NCI-H1694 (cell line): ENCODE measurements around the gene USP13.

Experiments used
- DNase-seq: peaks from one replicate; lab custom pipeline; 2025; lab: John Stamatoyannopoulos, UW

Gene USP13

GRCh38 chr3:179701176-179701827, 48.5 kb downstream of the USP13 start:
- no peak for DNase-seq

GRCh38 chr3:179702271-179702947, 49.6 kb downstream of the USP13 start:
- DNase-seq: no peak

DNA sequence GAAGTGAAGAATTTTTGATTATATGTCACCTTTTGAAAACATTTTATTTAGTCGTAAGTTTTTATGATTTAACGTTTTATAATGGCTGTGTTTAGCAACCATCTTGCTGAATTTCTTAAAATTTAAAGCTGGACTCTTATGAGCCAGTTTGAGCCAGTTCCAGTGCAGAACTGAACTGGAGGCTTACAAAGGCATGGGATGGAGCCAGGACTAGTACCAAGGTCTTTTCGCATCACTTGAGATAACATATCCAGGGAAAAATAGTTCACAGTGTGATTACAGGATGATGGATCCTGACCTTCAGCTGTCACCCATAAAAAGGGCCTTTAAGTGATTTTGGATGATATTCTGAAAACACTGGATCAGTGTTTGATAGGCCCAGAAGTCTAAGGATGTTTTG, 51.0 kb downstream of the USP13 start:
- no peak for DNase-seq

DNA sequence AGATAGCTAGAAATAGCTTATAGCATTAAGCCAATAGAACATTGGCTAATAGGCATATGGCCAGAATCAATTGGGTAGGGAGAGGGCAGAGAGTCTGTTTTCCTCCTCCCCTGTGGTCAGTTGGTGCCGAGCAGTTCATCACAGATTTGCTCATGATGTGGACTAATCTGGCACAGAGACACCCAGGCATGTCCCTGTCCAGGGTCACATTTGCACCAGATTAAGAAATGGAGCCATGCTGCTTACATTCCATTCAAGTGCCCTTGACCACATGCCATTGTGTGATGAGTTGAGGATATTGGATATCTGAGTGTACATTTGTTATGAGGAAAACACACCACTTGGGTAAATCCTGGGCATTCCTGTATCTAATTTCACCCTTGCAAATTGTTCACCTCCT, 53.4 kb downstream of the USP13 start:
- DNase-seq: no peak

- DNase-seq: no peak
Observed at GRCh38 chr3:179710079-179710478, 57.2 kb downstream of the USP13 start.

- DNase-seq: no peak
Observed at GRCh38 chr3:179713643-179714090, 60.8 kb downstream of the USP13 start.

GRCh38 chr3:179715582-179715981, 62.7 kb downstream of the USP13 start:
- DNase-seq: no peak

DNA sequence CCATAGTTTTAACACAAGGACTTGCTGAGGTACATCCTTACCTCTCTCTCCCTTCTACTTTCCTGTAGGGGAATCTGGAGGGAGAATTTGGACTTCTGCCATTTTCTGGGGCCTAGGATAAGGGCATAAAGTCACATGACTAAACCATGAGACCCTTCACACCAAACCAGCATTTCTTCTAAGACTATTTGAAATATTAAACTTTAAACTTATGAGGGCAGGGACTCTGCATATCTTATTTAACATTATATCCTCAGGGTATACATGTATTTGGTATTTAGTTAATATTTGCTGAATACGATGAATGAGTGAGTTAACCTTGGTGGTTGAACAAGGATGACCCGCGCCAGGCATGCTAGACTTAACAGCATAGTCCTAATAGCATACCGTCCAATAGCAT, 63.4 kb downstream of the USP13 start:
- no peak for DNase-seq

GRCh38 chr3:179716811-179717210, 64.0 kb downstream of the USP13 start:
- no peak for DNase-seq

- DNase-seq: no peak
Observed at GRCh38 chr3:179717219-179717618, 64.4 kb downstream of the USP13 start.

DNA sequence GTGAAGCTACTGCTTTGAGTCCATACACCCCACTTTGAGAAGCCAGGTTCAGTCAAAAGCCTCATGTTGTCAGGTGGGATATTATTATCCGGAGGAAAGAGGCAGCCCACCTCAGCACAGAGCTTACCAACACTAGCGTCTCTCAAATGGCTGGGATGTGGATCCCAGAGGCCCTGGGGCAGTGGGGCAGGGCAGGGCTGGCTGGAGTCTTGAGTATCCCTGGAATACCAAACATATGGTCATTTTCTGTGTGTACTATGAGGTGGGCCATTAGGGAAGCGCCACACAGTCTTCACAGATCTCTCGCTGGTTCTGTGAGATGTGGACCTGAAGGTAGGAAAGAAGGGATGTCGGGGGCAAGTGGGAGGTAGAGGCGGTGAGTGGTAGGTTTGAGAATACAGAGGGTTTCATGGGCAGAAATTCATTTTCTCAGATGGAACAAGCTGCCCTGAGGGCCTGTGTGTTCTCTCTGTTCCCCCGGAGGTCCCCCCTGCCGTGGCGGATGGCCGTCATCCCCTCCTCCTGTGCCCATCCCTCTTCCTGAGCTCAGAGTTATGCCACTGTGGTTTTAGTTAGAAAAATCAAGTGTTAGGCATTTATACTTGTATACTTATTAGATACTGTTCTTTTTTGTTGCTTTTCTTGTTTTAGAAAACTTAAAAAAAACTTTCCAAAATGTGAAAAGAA, 66.4 kb downstream of the USP13 start:
- DNase-seq: no peak

DNA sequence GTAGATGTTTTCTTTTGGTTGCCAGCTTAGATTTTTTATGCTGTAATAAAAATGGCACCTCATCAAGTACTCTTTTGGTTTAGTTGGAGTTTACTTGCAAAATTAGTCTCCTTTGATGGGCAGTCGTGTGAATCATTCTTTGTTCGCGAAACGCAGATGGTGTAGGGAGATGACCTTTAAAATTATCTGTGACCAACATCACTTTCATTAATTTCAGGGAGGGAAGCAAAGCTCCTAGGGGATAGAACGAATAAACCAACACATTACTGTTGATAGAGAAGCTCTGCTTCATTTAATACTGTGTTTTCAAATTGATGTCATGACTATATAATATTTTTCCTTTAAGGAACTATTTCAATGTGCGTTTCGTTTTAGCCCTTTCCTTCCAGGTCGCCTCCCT, 67.4 kb downstream of the USP13 start:
- DNase-seq: no peak

DNA sequence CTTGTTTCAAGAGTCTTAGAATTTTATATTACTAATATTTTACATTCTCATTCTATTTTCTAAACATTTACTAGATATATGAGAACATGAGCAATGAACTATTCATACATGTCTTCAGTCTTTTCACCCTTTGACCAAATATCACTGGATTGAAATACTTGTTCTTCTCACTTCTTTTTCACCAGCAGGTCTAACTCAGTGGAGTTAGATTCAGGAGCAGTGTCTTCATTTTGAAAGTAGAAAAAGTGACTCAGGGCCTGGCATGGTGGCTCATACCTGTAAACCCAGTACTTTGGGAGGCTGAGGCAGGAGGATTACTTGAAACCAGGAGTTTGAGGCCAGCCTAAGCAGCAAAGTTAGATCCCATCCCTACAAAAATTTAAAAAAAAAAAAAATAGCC, 70.8 kb downstream of the USP13 start:
- no peak for DNase-seq

DNA sequence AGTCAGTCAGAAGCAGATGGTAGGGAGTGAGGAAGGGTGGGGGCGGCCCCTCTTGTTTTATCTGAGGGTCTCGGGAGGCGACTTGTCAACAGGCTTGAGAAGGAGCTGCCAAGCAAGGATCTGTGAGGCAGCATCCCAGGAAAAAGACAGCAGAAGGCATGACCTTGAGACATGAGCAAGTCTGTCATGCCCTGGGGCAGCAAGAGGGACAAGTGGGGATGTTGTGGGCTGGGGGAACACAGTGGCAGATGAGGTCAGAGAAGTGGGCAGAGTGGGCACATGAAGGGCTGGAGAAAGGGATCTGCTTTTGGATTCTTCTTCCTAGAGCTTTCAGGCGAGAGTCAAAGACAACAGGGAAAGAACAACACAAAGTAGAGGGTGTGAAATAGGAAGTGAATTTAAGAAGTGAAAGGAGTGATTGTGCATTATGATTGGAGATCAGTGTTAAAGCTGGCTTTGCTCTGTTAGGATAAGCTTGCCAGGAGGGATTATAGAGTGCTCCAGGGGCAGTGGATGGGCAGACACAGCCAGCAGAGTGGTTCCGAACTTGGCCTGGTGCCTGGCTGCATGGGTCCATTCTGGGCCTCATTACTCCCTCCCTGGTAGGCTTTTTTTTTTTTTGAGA, 73.3 kb downstream of the USP13 start:
- no peak for DNase-seq

GRCh38 chr3:179729086-179729485, 76.2 kb downstream of the USP13 start:
- DNase-seq: no peak

DNA sequence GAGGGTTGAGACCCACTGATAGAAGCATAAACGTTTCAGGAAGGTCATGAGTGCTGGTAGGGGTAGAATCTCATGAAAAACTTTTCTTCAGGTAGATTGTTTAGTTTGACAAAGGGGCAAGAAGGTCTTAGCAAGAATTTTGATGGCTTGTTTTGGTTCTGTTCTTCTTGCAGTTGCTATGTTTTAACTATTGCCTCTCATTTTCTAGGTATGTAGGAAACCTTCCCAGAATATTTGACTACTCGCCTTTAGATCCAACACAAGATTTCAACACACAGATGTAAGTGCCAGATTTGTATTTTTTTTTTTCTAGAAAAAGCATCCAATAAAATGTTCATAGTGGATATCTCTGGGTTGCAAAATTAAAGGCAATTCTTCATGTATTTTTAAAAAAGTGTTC, 77.1 kb downstream of the USP13 start:
- DNase-seq: no peak

DNA sequence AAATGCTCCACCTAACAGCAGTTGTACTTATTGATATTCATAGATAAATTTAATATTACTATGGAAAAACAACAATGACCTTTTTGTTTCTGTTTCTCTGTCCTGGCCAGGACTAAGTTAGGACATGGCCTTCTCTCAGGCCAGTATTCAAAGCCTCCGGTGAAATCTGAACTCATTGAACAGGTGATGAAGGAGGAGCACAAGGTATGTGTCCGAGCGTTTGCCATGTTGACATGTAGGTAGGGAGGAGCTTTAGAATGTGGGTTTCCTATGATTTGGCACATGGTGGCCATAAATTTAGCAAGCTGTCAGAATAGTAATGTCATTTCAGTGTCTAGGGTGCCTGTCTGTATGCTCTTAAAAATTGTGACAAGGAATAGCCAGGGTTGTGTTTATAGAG, 77.7 kb downstream of the USP13 start:
- no peak for DNase-seq

- no peak for DNase-seq
Observed at GRCh38 chr3:179731544-179731943, 78.7 kb downstream of the USP13 start.

- DNase-seq: no peak
Observed at GRCh38 chr3:179732661-179733348, 80.0 kb downstream of the USP13 start.

DNA sequence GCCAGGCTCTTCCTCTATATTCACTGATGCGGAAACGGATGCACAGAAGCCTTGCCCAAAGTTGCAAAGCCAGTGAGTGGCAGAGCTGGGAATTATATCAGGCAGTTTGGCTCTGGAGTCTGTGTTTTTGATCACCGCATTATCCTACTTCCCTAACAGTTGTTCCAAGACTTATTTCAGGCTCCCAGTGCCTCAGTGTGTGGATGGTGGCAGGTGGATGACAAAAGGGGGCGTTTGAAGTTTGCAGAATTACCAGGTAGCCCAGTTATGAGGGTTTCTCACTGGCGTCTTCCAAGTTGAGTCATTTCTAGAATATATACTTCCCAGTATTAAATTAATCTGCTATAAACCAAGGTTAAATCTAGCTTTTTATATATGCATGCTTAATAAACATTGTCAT, 81.0 kb downstream of the USP13 start:
- DNase-seq: no peak

DNA sequence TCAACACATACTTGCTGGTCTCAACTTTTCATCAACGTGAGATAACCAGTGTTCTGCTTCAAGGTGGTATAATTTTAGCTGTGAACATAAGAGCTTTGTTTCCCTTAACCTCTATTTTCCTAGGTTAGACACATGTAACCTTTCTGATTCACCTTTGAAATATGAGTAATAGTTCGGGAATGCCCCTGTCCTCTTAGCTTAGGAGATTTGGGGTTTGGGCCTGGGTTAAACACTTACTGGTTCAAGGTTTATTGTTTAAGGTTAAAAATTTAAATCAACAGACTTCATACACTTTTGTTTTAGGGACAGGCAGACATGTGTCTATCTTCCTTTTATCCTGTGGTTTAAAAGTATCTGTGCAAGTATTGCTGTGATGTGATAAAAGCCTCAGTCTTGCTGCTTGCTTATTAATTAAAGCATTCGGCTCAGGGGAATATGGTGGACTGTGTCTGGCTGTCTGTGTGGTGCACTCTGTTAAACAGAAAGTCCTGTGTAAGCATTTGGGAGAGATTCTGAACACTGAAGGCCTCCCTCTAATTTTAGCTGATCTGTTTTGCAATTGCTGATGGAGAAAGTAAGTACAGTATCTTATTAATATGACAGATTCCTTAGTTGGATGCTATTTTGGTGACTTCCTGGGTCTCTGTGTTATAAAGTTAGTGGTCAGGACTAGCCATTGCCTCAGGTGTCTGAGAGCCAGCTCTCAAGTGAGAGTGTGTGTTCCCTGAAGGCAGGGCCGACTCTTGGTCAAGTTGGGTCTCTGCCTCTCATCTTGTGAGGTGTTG, 81.8 kb downstream of the USP13 start:
- DNase-seq: no peak

GRCh38 chr3:179735321-179735720, 82.5 kb downstream of the USP13 start:
- no peak for DNase-seq
